Fibroblast of skin of right quadriceps (primary cell): ENCODE measurements around the gene PTCH1.

ENCODE experiments used
- DNase-seq: peaks from one replicate; pipeline ENCODE4 v3.0.0-alpha.2; 2013

Gene PTCH1

GRCh38 chr9:95511952-95512708 is 4.6 kb downstream of the PTCH1 start:
- no peak for DNase-seq

- DNase-seq, result no peak
Measured at GRCh38 chr9:95511616-95511931, 5.2 kb downstream of the PTCH1 start.

DNA sequence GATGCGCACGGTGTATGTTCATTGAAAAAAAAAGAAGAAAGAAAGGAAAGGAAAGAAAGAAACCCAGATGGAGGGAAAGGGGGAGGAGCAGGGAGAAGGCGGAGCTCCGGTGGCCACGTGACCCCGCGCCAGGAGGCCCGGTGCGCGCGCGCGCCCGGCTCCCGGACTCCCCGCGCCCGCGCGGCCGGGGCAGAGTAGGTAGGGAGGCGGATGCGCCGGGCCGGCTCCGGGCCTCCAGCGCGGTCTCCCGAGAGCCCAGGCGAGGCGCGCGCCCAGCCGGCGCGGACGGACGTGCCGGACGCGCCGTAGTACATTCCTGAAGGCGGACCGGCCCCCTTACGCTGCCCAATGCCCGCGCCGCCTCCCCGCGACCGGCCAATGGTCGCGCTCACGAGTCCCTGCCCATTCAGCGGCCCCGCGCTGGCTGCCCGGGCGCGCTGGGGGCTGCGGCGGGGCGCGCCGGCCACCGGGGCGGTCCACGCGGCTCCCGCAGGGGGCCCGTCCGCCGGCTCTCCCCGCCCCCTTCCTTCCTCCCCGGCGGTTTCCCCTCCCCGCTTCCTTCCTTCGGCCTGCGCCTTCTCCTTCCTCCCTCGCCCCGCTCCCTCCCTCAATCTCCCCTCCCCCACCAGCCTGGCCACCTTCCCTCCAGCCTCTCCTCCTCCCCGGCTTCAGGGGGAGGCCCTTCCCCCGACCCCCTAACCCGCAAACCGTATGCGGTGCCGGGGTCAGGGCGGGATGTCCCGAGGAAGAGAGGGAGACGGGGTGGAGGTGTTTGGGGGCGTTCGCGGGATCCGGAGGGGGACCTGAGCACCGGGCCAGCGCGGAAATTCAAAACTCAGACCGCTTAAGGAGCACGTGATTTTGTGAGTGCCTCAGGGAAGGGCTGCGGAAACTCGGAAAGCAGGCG is 5.8 kb downstream of the PTCH1 start:
- DNase-seq, result peak; percentile 98

DNA sequence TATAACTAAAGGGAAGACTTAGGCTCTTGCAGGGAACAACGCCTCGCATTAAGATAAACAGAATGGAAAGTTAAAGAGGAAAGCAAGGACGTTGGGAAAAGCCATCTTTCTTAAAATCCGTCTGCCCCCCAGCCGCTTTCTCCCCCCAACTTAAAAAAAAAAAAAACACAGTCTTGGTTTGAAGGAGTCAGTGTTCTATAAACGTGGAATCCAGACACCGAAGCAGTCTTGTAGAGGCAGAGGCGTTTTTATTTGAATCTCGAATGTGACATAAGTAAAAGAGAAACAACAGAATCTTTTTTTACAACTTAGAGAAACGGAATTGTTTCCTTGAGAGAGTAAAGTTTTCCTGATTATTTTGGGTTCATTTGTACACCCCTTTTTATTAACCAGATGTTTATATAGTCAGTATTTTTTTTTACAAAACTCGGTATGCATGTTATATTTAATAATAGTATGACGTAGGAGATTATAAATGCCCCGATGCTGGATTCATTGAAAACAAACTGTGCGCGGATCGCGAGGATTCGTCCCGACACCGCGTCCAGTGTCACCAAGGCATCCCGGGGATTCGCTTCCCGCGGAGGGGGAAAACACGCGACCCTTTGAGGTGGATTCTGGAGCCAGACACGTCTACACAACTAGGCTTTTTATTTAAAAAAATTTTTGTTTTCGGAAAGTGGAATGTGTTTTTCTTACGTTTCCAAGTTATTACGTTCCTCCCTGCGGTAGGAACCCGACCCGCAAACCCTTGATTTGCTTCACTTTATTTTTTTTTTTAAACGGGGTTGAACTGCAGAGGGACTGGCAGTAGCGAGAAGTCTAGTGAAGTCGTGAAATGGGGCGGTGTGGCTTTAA is 6.7 kb downstream of the PTCH1 start:
- DNase-seq, result no peak

GRCh38 chr9:95508968-95509850 is 7.6 kb downstream of the PTCH1 start:
- DNase-seq, result peak; percentile 98

DNA sequence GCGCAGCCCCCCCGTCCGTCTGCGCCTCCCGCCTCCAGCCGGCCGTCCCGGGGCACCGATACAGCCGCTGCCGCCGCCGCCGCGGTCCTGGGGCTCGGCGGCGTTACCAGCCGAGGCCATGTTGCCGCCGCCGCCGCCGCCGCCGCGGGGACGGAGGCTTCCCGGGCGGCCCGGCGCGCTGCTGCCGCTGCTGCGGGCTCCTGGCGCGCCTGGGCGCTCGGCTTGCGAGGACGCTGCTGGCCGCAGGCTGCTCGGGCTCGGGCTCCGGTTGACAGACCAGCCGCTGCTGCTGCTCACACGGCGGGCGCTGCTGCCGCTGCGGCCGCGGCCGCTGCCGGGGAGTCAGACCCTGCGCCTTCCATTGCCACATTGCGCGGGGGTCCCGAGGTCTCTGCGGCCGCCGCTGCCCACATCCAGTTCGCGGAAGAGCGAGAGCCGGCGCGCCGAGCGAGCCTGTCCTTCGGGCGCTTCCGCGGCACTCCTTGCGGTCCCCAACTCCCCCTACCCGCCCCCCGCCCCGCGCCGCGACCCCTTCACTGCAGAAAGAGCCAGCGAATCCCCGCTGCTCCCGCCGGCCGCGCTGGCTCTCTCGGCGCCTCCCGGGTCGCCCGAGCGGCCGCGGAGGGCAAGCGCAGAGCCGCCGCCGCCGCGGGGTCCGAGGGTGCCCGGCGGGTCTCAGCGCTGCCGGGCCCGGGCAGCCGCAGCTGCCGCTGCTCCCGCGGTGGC is 8.4 kb downstream of the PTCH1 start:
- DNase-seq, result no peak

- DNase-seq, result peak; percentile 84
Measured at GRCh38 chr9:95507464-95508241, 9.1 kb downstream of the PTCH1 start.

DNA sequence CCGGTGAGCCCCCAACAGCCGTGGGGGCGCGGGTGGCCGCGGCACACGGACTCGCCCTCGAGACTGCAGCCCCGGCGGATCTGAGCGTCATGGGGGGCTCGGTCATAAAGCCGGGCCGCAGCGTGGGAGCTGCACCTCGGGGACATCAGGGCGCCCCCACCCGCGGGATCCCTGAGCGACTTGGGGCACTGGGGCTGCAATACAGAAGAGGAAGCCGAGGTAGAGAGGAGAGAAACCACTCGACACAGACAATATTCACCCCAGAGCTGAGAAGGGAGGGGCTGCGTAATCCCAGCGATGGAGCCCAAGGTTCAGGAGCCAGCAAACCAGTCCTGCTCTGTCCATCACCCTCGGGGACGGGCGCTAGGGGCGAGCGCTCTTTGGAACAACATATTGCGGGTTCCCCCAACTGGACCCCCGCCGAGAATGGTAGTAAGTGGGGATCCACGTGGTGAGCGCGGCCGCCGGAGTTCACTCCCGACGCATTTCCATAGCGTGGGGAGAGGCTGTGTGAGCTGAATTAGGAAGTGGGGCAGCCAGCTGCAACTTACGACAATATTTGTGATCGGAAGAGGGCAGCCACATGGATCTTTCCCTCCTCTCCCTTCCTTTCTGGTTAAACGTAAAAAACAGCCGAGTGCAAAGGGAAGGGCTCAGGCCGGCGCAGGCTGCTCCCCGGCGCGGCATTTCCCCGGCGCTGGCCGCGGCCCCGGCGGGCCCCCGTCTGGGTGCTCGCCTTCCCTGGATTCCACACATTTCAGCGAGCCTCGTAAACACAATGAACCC is 9.9 kb downstream of the PTCH1 start:
- no peak for DNase-seq

DNA sequence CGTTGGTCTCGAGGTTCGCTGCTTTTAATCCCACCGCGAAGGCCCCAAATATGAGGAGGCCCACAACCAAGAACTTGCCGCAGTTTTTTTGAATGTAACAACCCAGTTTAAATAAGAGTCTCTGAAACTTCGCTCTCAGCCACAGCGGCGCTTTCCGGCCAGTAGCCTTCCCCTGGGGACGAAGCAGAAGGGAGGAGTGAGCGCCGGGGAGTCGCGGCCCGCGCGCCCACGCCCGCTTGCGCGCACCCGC is 10.4 kb downstream of the PTCH1 start:
- DNase-seq, result no peak

GRCh38 chr9:95505717-95506427 is 10.9 kb downstream of the PTCH1 start:
- DNase-seq, result peak; percentile 75

DNA sequence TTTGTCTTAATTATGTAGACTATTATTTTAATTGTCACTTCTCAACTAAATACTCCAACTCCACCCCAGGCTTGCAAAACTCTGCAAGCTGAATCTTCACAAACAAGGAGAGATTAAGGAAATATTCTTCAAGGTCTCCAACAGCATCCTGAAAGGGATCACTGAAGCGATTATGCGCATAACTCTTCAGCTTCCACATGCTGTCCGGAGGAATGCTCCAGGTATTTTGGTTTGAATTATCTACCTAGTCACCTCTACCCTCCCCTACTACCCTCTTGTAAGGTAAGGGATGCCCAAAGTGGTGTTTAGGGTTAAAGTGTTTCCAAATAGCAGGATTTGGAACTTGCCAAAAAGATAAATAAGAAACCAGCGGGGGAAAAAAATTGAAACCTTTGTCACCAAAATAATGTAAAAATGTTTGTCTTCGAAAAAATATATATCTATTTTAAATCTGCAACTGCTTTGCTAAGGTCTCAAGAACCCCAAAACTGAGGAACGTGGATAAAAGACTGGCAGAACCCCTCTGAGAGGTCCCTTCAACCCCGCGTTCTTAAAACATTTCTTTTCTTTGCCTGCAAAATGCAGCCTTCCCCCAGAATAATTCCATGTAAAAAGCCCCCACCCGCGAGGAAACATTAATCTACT is 11.6 kb downstream of the PTCH1 start:
- no peak for DNase-seq

GRCh38 chr9:95504053-95504963 is 12.5 kb downstream of the PTCH1 start:
- DNase-seq, result peak; percentile 75

GRCh38 chr9:95503369-95503768 is 13.4 kb downstream of the PTCH1 start:
- no peak for DNase-seq

DNA sequence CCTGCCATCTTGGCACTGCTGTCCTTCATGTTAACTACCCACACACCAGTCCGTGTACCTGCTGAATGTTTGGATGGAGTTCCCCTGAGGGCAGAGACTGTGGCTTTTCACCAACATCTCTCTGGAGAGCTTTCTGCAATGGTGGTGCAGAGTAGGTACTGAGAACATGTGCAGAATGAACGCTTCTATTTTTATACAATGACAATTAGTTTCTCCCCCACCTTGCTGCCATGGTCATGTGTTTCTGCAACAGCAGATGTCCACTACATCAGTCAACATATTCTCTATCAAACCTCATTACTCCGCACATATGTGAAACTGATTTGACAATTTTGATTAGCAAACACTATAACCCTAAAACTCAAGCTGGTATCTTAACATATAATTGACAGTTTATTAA is 14.5 kb downstream of the PTCH1 start:
- DNase-seq, result no peak

DNA sequence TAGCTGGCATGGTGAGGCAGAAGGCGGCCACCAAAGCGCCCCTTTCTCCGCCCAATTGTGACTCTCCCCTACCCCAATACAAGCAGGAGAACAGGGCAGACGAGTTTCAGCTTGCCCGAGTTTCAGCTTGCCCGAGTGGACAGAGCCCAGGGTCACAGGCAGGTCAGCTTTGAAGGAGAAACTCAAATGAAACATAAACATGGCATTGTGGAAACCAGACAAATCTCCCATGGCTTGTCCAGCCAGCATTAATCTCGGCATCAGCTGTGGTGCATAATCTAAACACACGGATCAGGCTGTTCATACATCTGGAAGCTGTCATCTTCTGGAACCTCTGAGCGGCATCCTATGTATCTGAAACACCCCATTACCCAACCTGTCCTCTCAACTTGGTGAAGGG is 16.9 kb downstream of the PTCH1 start:
- no peak for DNase-seq

- DNase-seq, result no peak
Measured at GRCh38 chr9:95499046-95499676, 17.6 kb downstream of the PTCH1 start.

DNA sequence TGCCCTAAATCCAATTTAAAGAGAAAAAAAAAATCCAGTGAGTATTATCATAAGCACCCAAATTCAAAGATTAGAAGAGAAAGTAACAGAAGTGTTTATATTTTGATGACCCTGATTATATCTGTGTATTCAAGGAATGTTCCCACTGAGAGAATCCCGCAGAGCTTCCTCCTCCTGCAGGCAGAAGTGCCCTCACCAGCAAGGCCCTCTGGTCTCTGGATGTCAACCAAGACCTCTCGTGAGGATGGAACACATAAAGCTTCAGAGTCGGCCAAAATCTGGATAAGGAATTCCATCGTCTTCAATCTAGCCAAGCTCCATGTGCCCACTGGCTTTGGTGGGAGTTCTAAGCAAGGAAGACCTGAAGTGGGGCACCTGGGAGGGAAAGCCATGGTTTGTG is 18.1 kb downstream of the PTCH1 start:
- DNase-seq, result no peak
